ENCODE results near the gene NUCB1. TPM values are rescaled to one million over a fixed set of nuclear protein-coding genes. Genes with fewer than 3 reads are reported as not detected.
"Not testable (repeated sequence)": the region's sequence is repeated elsewhere in the genome, so short reads cannot be mapped to it uniquely, and the experiment has no call there.

The NUCB1 gene
- total and polyA plus RNA-seq, 9 of the 15 experiments (the other 6 are each of a cell fraction or from before 2014, with no cell fraction given): 3.1 to 153 (median 71.7) TPM

- no TSS peak for BruUV-seq (replicated peaks)
- no peak for FAIRE-seq
These were observed 7.6 kb downstream of the NUCB1 start for GRCh38 chr19:48907671-48908070.

GRCh38 chr19:48909424-48910077 is 9.4 kb downstream of the NUCB1 start:
- intact Hi-C loops (cut with micrococcal nuclease); H4K20me1 ChIP-seq (replicated peaks; ENCODE audit: control insufficient read depth, insufficient read depth, low read length); CTCF ChIA-PET (ENCODE audit: low intra/inter-chr PET ratio); H3K9ac ChIP-seq (ENCODE audit: insufficient read depth in 1 of 2, low read depth in 2 of 2, low read length in 2 of 2); H3K27me3 ChIP-seq (ENCODE audit: control insufficient read depth in 2 of 2, insufficient read depth in 2 of 2, low read length in 2 of 2); BruUV-seq (replicated peaks); H3K4me3 ChIP-seq; H3K4me2 ChIP-seq (ENCODE audit: insufficient read depth, low read length); ATAC-seq; H3K9me3 ChIP-seq (replicated peaks; ENCODE audit: control insufficient read depth, insufficient read depth, low read depth, low read length); H3K9me1 ChIP-seq (ENCODE audit: control insufficient read depth, insufficient read depth, low read length); in situ Hi-C loops (cut with MboI); H3K27ac ChIP-seq (ENCODE audit: extremely low read depth, low read depth, low read length); FAIRE-seq; DNase-seq (ENCODE audit: extremely low read depth in 1 of 4, low spot score in 3 of 4); H2AFZ ChIP-seq (ENCODE audit: low read depth, low read length): not testable (repeated sequence)
- Histone ChIP-seq H3K36me3 (ENCODE audit: control insufficient read depth, insufficient read depth, low read length) (peaks cover 89% of the 10 kb centered on the region), H3K4me1 (replicated peaks in 1 of 2; ENCODE audit: control insufficient read depth in 2 of 2, insufficient read depth in 2 of 2, low read length in 2 of 2) (peaks cover 0 to 15% of the 10 kb centered on the region in 2 experiments; a peak in 2 of 5 replicates), H3K79me2 (ENCODE audit: control insufficient read depth, insufficient read depth, low read length) (peaks cover 12% of the 10 kb centered on the region)
- WGBS (ENCODE audit: insufficient coverage, low coverage, missing lambda C conversion rate): 97% methylated on average over 11 of the region's 11 CpGs
- POLR2A ChIA-PET: interaction anchor here (1.1 to 2.1 kb wide), 3 partner anchors 8 to 31 kb away, joined by 3 to 5 read pairs (median 3); no protein-coding TSS in a partner anchor

More at GRCh38 chr19:48907671-48908070, 7.6 kb downstream of the NUCB1 start:
- Histone ChIP-seq H2AFZ (ENCODE audit: low read depth, low read length) (no peak overlapping the region), H3K79me2 (ENCODE audit: control insufficient read depth, insufficient read depth, low read length) (peaks cover 21% of the 10 kb centered on the region), H3K36me3 (ENCODE audit: control insufficient read depth, insufficient read depth, low read length) (peaks cover 78% of the 10 kb centered on the region), H3K9ac (ENCODE audit: insufficient read depth in 1 of 2, low read depth in 2 of 2, low read length in 2 of 2) (no peak overlapping the region), H3K27ac (ENCODE audit: extremely low read depth, low read depth, low read length) (no peak overlapping the region), H3K9me1 (ENCODE audit: control insufficient read depth, insufficient read depth, low read length) (no peaks in the 10 kb centered on the region), H3K9me3 (replicated peaks; ENCODE audit: control insufficient read depth, insufficient read depth, low read depth, low read length) (no peaks in the 10 kb centered on the region), H3K27me3 (ENCODE audit: control insufficient read depth in 2 of 2, insufficient read depth in 2 of 2, low read length in 2 of 2) (no peaks in the 10 kb centered on the region), H3K4me2 (ENCODE audit: insufficient read depth, low read length) (no peak overlapping the region), H3K4me1 (replicated peaks in 1 of 2; ENCODE audit: control insufficient read depth in 2 of 2, insufficient read depth in 2 of 2, low read length in 2 of 2) (peaks cover 0 to 15% of the 10 kb centered on the region in 2 experiments; a peak in 2 of 5 replicates), H4K20me1 (replicated peaks; ENCODE audit: control insufficient read depth, insufficient read depth, low read length) (peaks cover 6% of the 10 kb centered on the region), H3K4me3 (no peak overlapping the region)
- ChIA-PET POLR2A (no interaction called here), CTCF (ENCODE audit: low intra/inter-chr PET ratio) (no interaction called here)
- TF ChIP-seq POLR2G (IDR thresholded peaks at IDR 0.05; ENCODE audit: low read depth, low read length) (0 out of 2 replicates have a peak, but pooled peaks have one; percentile 10), RBFOX2 (IDR thresholded peaks at IDR 0.05; ENCODE audit: low read depth, low read length) (peak; percentile 39; the same call in 1 of the 2 replicates), SLC30A9 (CRISPR knock-in tag; IDR thresholded peaks at IDR 0.05) (no peak)
- 92% methylated on average over 14 of the region's 14 CpGs for WGBS (ENCODE audit: insufficient coverage, low coverage, missing lambda C conversion rate)
- DNase-seq (ENCODE audit: extremely low read depth in 1 of 4, low spot score in 3 of 4): peak in 1 of 4 experiments; percentile 4
- intact Hi-C loops (cut with micrococcal nuclease) (no loop called here), in situ Hi-C loops (cut with MboI) (no loop called here)
- no peak for ATAC-seq
